Activated T-cell treated with anti-CD3 and anti-CD28 coated beads, Interleukin-2, amount 50 U/mL, for 72 hours (primary cell): ENCODE measurements around the gene PROX1. TPM values are rescaled to one million over a fixed set of nuclear protein-coding genes. Genes with fewer than 3 reads are reported as not detected.
"Not testable (repeated sequence)": the region's sequence is repeated elsewhere in the genome, so short reads cannot be mapped to it uniquely, and the experiment has no call there.

Experiments used
- ATAC-seq, 2 donors: fragments of 150-1000 bp; cut with Tn5 transposase; replicated peaks in 1 of 2; 2 replicates each; pipeline ENCODE4 v1.10.0; 2021; ENCODE audit warnings: moderate library complexity in 2 of 2, mild to moderate bottlenecking in 1 of 2
- DNase-seq, 2 donors: peaks; one replicate each; pipeline ENCODE4 v3.0.0; 2021 to 2022; ENCODE audit warnings: mixed read lengths in 1 of 2
- H3K27ac Mint-ChIP-seq: one replicate; pipeline ENCODE4 v1.8.0; 2022; ENCODE audit warnings: mild to moderate bottlenecking, moderate library complexity, mixed read lengths
- H3K27me3 Mint-ChIP-seq: one replicate; pipeline ENCODE4 v1.8.0; 2022; ENCODE audit warnings: low read depth, mixed read lengths
- H3K36me3 Mint-ChIP-seq, 2 donors: one replicate each; pipeline ENCODE4 v1.8.0; 2022; ENCODE audit warnings: mixed read lengths in 2 of 2, mild to moderate bottlenecking in 1 of 2; ENCODE audit not compliant: insufficient read depth in 2 of 2
- H3K4me1 Mint-ChIP-seq: one replicate; pipeline ENCODE4 v1.8.0; 2022; ENCODE audit warnings: low read depth, mixed read lengths
- H3K4me3 Mint-ChIP-seq, 2 donors: one replicate each; pipeline ENCODE4 v1.8.0; 2022; ENCODE audit warnings: mild to moderate bottlenecking in 2 of 2, mixed read lengths in 2 of 2, moderate library complexity in 2 of 2
- H3K9me3 Mint-ChIP-seq, 2 donors: one replicate each; pipeline ENCODE4 v1.8.0; 2022; ENCODE audit warnings: mixed read lengths in 2 of 2
- total RNA-seq, 2 donors: library from RNA; stranded (reverse); gene quantifications; one replicate each; pipeline ENCODE4 v1.2.3, GENCODE V29; 2022

The PROX1 gene
- total RNA-seq, 2 donors from 2014 or later = 0.21 TPM; not detected in 1

- peaks cover 11% of the 10 kb centered on the region for H3K27me3 Mint-ChIP-seq
- no peak overlapping the region for H3K4me3 Mint-ChIP-seq
- H3K9me3 Mint-ChIP-seq = peaks cover 0 to 2% of the 10 kb centered on the region in 2 donors
- DNase-seq (no peak), ATAC-seq (no peak)
- no peak overlapping the region for H3K27ac Mint-ChIP-seq
- no peaks in the 10 kb centered on the region for H3K4me1 Mint-ChIP-seq
- H3K36me3 Mint-ChIP-seq = no peaks in the 10 kb centered on the region
Observed at GRCh38 chr1:214078950-214079349, 91.2 kb downstream of the PROX1 start.

- H3K36me3 Mint-ChIP-seq = no peaks in the 10 kb centered on the region
- peaks cover 2 to 4% of the 10 kb centered on the region in 2 donors for H3K9me3 Mint-ChIP-seq
- DNase-seq = no peak
- no peaks in the 10 kb centered on the region for H3K27me3 Mint-ChIP-seq
- H3K4me1 Mint-ChIP-seq = no peaks in the 10 kb centered on the region
- no peak for ATAC-seq
- no peak overlapping the region for H3K4me3 Mint-ChIP-seq
- no peak overlapping the region for H3K27ac Mint-ChIP-seq
Observed at GRCh38 chr1:214085325-214085724, 97.6 kb downstream of the PROX1 start.

GRCh38 chr1:214086945-214087344, 99.2 kb downstream of the PROX1 start:
- Mint-ChIP-seq H3K4me3 (no peak overlapping the region), H3K27me3 (no peaks in the 10 kb centered on the region), H3K36me3 (no peaks in the 10 kb centered on the region), H3K4me1 (no peaks in the 10 kb centered on the region), H3K27ac (no peak overlapping the region), H3K9me3 (peaks cover 2 to 5% of the 10 kb centered on the region in 2 donors)
- ATAC-seq (no peak), DNase-seq (no peak)

DNA sequence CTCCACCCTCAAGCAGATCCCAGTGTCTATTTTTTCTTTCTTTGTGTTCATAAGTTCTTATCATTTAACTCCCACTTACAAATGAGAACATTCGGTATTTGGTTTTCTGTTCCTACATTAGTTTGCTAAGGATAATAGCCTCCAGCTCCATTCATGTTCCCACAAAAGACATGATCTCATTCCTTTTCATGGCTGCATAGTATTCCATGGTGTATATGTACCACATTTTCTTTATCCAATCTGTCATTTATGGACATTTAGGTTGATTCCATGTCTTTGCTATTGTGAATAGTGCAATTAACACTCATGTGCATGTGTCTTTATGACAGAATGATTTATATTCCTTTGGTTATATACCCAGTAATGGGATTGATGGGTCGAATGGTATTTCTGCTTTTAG, 101.2 kb downstream of the PROX1 start:
- H3K9me3 Mint-ChIP-seq, ATAC-seq, DNase-seq, H3K27ac Mint-ChIP-seq, H3K27me3 Mint-ChIP-seq, H3K4me1 Mint-ChIP-seq, H3K36me3 Mint-ChIP-seq, H3K4me3 Mint-ChIP-seq: not testable (repeated sequence)
